HG03354 (cell line): Measurements from ENCODE around the gene STK38.

Source experiments
- ATAC-seq: cut with Tn5 transposase; IDR thresholded peaks from one replicate; pipeline ENCODE4 v1.9.1; 2021; ENCODE audit warnings: mild to moderate bottlenecking; ENCODE audit not compliant: unreplicated experiment, poor library complexity, severe bottlenecking

STK38 gene

GRCh38 chr6:36444470-36444869, 102.8 kb downstream of the STK38 start:
- no peak for ATAC-seq
